ENCODE measurements around the gene TRIP13. TPM values are rescaled to one million over a fixed set of nuclear protein-coding genes. Genes with fewer than 3 reads are reported as not detected.
A peak's percentile ranks its signal among the peaks of the same experiment; 100 is the strongest.

TRIP13 gene
- total and polyA plus RNA-seq, 2 of the 13 experiments (the other 11 are each of a cell fraction or from before 2014, with no cell fraction given), result 13.5 to 33.0 TPM

DNA sequence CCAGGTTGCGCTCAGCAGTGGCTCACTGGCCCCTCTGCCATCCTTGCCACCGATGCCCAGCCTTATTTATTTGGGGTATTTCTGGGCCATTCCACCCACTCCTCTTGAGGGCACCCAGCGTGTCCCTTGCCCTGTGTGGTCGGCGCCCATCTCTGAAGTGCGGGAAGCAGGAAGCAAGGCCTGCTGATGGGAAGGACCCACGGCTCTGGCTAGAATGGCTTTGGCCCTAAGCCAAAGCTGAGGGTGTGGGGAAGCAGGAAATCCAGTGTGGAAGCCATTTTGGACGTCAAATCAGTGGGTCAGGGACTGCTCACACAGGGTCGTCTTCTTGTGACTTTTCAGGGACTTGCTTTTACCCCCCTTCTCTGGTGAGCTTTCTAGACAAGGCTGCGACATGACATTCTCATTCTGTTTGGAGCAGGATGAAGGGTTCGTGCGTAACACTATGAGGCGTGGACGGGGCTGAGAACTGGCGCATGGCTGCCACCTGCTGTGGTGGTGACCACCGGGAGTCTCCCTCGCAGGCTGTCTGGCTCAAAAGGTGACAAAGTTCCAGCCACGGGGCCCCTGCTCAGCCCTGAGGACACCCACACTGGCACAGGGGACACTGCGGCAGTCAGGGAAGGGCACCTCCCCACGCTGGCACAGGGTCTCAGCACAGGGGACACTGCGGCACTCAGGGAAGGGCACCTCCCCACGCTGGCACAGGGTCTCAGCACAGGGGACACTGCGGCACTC, 65.2 kb downstream of the TRIP13 start (continued):
- TF ChIP-seq, protein P1, sequence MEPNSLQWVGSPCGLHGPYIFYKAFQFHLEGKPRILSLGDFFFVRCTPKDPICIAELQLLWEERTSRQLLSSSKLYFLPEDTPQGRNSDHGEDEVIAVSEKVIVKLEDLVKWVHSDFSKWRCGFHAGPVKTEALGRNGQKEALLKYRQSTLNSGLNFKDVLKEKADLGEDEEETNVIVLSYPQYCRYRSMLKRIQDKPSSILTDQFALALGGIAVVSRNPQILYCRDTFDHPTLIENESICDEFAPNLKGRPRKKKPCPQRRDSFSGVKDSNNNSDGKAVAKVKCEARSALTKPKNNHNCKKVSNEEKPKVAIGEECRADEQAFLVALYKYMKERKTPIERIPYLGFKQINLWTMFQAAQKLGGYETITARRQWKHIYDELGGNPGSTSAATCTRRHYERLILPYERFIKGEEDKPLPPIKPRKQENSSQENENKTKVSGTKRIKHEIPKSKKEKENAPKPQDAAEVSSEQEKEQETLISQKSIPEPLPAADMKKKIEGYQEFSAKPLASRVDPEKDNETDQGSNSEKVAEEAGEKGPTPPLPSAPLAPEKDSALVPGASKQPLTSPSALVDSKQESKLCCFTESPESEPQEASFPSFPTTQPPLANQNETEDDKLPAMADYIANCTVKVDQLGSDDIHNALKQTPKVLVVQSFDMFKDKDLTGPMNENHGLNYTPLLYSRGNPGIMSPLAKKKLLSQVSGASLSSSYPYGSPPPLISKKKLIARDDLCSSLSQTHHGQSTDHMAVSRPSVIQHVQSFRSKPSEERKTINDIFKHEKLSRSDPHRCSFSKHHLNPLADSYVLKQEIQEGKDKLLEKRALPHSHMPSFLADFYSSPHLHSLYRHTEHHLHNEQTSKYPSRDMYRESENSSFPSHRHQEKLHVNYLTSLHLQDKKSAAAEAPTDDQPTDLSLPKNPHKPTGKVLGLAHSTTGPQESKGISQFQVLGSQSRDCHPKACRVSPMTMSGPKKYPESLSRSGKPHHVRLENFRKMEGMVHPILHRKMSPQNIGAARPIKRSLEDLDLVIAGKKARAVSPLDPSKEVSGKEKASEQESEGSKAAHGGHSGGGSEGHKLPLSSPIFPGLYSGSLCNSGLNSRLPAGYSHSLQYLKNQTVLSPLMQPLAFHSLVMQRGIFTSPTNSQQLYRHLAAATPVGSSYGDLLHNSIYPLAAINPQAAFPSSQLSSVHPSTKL (CRISPR knock-in tag; IDR thresholded peaks at IDR 0.05), result peak; percentile 2; the same call in 1 of the 2 replicates
- 0 out of 2 replicates have a peak, but pooled peaks have one; percentile 10 for TF ChIP-seq TGIF2 (CRISPR knock-in tag; IDR thresholded peaks at IDR 0.05)
- TF ChIP-seq, protein P2, sequence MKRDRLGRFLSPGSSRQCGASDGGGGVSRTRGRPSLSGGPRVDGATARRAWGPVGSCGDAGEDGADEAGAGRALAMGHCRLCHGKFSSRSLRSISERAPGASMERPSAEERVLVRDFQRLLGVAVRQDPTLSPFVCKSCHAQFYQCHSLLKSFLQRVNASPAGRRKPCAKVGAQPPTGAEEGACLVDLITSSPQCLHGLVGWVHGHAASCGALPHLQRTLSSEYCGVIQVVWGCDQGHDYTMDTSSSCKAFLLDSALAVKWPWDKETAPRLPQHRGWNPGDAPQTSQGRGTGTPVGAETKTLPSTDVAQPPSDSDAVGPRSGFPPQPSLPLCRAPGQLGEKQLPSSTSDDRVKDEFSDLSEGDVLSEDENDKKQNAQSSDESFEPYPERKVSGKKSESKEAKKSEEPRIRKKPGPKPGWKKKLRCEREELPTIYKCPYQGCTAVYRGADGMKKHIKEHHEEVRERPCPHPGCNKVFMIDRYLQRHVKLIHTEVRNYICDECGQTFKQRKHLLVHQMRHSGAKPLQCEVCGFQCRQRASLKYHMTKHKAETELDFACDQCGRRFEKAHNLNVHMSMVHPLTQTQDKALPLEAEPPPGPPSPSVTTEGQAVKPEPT (CRISPR knock-in tag; IDR thresholded peaks at IDR 0.05; ENCODE audit: low read depth), result no peak
- TF ChIP-seq ATRX (CRISPR knock-in tag; IDR thresholded peaks at IDR 0.05; ENCODE audit: borderline replicate concordance), result no peak
- TF ChIP-seq HDAC1 (CRISPR knock-in tag; IDR thresholded peaks at IDR 0.05), result no peak
- no peak for TF ChIP-seq ZNF891 (CRISPR knock-in tag; IDR thresholded peaks at IDR 0.05)
- TF ChIP-seq ZIK1 (CRISPR knock-in tag; IDR thresholded peaks at IDR 0.05; ENCODE audit: borderline replicate concordance, low read depth), result no peak
- TF ChIP-seq, protein P3, sequence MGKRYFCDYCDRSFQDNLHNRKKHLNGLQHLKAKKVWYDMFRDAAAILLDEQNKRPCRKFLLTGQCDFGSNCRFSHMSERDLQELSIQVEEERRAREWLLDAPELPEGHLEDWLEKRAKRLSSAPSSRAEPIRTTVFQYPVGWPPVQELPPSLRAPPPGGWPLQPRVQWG (CRISPR knock-in tag; IDR thresholded peaks at IDR 0.05; ENCODE audit: borderline replicate concordance, low read depth), result no peak
- TF ChIP-seq, protein P4, sequence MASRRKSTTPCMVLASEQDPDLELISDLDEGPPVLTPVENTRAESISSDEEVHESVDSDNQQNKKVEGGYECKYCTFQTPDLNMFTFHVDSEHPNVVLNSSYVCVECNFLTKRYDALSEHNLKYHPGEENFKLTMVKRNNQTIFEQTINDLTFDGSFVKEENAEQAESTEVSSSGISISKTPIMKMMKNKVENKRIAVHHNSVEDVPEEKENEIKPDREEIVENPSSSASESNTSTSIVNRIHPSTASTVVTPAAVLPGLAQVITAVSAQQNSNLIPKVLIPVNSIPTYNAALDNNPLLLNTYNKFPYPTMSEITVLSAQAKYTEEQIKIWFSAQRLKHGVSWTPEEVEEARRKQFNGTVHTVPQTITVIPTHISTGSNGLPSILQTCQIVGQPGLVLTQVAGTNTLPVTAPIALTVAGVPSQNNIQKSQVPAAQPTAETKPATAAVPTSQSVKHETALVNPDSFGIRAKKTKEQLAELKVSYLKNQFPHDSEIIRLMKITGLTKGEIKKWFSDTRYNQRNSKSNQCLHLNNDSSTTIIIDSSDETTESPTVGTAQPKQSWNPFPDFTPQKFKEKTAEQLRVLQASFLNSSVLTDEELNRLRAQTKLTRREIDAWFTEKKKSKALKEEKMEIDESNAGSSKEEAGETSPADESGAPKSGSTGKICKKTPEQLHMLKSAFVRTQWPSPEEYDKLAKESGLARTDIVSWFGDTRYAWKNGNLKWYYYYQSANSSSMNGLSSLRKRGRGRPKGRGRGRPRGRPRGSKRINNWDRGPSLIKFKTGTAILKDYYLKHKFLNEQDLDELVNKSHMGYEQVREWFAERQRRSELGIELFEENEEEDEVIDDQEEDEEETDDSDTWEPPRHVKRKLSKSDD (CRISPR knock-in tag; IDR thresholded peaks at IDR 0.05; ENCODE audit: low read depth), result no peak
- TF ChIP-seq, protein P5, sequence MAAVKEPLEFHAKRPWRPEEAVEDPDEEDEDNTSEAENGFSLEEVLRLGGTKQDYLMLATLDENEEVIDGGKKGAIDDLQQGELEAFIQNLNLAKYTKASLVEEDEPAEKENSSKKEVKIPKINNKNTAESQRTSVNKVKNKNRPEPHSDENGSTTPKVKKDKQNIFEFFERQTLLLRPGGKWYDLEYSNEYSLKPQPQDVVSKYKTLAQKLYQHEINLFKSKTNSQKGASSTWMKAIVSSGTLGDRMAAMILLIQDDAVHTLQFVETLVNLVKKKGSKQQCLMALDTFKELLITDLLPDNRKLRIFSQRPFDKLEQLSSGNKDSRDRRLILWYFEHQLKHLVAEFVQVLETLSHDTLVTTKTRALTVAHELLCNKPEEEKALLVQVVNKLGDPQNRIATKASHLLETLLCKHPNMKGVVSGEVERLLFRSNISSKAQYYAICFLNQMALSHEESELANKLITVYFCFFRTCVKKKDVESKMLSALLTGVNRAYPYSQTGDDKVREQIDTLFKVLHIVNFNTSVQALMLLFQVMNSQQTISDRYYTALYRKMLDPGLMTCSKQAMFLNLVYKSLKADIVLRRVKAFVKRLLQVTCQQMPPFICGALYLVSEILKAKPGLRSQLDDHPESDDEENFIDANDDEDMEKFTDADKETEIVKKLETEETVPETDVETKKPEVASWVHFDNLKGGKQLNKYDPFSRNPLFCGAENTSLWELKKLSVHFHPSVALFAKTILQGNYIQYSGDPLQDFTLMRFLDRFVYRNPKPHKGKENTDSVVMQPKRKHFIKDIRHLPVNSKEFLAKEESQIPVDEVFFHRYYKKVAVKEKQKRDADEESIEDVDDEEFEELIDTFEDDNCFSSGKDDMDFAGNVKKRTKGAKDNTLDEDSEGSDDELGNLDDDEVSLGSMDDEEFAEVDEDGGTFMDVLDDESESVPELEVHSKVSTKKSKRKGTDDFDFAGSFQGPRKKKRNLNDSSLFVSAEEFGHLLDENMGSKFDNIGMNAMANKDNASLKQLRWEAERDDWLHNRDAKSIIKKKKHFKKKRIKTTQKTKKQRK (IDR thresholded peaks at IDR 0.05; ENCODE audit: low read length), result no peak
- no peak for TF ChIP-seq ARHGAP35 (CRISPR knock-in tag; IDR thresholded peaks at IDR 0.05; ENCODE audit: borderline replicate concordance)
- TF ChIP-seq HNRNPL (IDR thresholded peaks at IDR 0.05; ENCODE audit: low read depth, low read length), result 0 out of 2 replicates have a peak, but pooled peaks have one; percentile 56
- TF ChIP-seq GATAD2A (CRISPR knock-in tag; IDR thresholded peaks at IDR 0.05), result no peak
- no peak for TF ChIP-seq ZNF484 (CRISPR knock-in tag; IDR thresholded peaks at IDR 0.05; ENCODE audit: borderline replicate concordance, low read depth)

All from HepG2 (cell line).